Suppressor macrophage (primary cell): ENCODE measurements around the gene MBD5.

Source experiments
- DNase-seq, 4 experiments: peaks; one replicate each; pipeline ENCODE4 v3.0.0-alpha.2; 2020 to 2022

MBD5 gene

GRCh38 chr2:148483665-148484064, 462.8 kb downstream of the MBD5 start:
- DNase-seq = no peak

- peak in 2 of 4 experiments; percentile 47 to 57 for DNase-seq
Observed at GRCh38 chr2:148484066-148484465, 463.2 kb downstream of the MBD5 start.

GRCh38 chr2:148486655-148487054, 465.8 kb downstream of the MBD5 start:
- DNase-seq = no peak

GRCh38 chr2:148487439-148487838, 466.5 kb downstream of the MBD5 start:
- no peak for DNase-seq

- no peak for DNase-seq
Observed at GRCh38 chr2:148490840-148491439, 470.0 kb downstream of the MBD5 start.

- DNase-seq = peak in 2 of 4 experiments; percentile 21 to 36
Observed at GRCh38 chr2:148493822-148494563, 473.1 kb downstream of the MBD5 start.

GRCh38 chr2:148495586-148495985, 474.7 kb downstream of the MBD5 start:
- no peak for DNase-seq

- DNase-seq = no peak
Observed at GRCh38 chr2:148501545-148501944, 480.7 kb downstream of the MBD5 start.

- no peak for DNase-seq
Observed at GRCh38 chr2:148503516-148503915, 482.6 kb downstream of the MBD5 start.

GRCh38 chr2:148507970-148508369, 487.1 kb downstream of the MBD5 start:
- no peak for DNase-seq

GRCh38 chr2:148508878-148509287, 488.0 kb downstream of the MBD5 start:
- no peak for DNase-seq

- peak; percentile 84 to 92 (median 88) for DNase-seq
Observed at GRCh38 chr2:148509288-148509902, 488.5 kb downstream of the MBD5 start.

- no peak for DNase-seq
Observed at GRCh38 chr2:148511883-148512282, 491.0 kb downstream of the MBD5 start.

- DNase-seq = no peak
Observed at GRCh38 chr2:148512501-148512900, 491.6 kb downstream of the MBD5 start.

- DNase-seq = no peak
Observed at GRCh38 chr2:148513427-148513826, 492.5 kb downstream of the MBD5 start.

- DNase-seq = no peak
Observed at GRCh38 chr2:148515120-148515519, 494.2 kb downstream of the MBD5 start.

GRCh38 chr2:148515976-148516375, 495.1 kb downstream of the MBD5 start:
- DNase-seq = peak in 1 of 4 experiments; percentile 20

GRCh38 chr2:148517296-148517695, 496.4 kb downstream of the MBD5 start:
- no peak for DNase-seq

- no peak for DNase-seq
Observed at GRCh38 chr2:148517822-148518221, 496.9 kb downstream of the MBD5 start.

GRCh38 chr2:148519013-148519412, 498.1 kb downstream of the MBD5 start:
- no peak for DNase-seq

- DNase-seq = no peak
Observed at GRCh38 chr2:148521181-148521580, 500.3 kb downstream of the MBD5 start.

- no peak for DNase-seq
Observed at GRCh38 chr2:148523315-148523714, 502.4 kb downstream of the MBD5 start.

GRCh38 chr2:148524519-148524919, 503.6 kb downstream of the MBD5 start:
- peak; percentile 36 to 74 (median 51) for DNase-seq

GRCh38 chr2:148525130-148525529, 504.2 kb downstream of the MBD5 start:
- DNase-seq = no peak
